B cell (primary cell): ENCODE data around the gene WDR7.

Experiments used
- EZH2 ChIP-seq: IDR thresholded peaks from 2 replicates; pipeline ENCODE4 v1.6.1; 2012; ENCODE audit warnings: borderline replicate concordance, low read depth, mild to moderate bottlenecking, moderate library complexity, low read length; ENCODE audit not compliant: insufficient read depth, poor library complexity, severe bottlenecking
- TF ChIP-seq, protein P1 (sequence below): fragments of 200-600 bp; IDR thresholded peaks from one replicate; pipeline ENCODE4 v1.8.0; 2022; ENCODE audit warnings: antibody characterized with exemption, mild to moderate bottlenecking

DNA sequence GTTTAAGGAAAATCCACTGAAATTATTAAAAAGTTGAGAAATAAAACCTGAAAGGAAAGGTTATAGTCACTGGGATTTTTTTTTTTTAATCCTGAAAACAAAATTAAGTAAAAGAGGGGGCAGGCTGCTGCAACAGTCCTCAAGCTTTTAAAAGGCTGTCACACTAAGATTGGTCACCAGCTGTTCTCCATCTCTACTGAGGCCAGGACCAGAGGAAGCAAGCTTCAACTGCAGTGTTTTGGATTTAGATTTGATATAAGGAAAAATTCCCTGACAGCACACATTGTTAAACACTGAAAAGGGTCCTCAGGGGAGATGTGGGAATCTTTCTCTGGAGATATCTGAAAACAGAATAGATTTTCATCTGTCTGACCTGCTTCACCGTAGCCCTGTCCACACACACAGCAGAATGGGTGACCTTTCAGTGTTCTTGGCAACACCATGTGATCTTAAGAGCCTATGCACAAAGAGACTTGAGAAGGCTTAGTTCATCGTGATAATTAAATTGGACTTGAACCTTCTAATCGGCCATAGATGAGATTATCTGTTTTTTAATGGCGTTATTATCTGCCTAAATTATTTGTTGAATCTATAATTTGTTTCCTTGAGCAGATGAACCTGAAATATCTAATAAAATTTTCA, 363.7 kb downstream of the WDR7 start:
- TF ChIP-seq, protein P1, sequence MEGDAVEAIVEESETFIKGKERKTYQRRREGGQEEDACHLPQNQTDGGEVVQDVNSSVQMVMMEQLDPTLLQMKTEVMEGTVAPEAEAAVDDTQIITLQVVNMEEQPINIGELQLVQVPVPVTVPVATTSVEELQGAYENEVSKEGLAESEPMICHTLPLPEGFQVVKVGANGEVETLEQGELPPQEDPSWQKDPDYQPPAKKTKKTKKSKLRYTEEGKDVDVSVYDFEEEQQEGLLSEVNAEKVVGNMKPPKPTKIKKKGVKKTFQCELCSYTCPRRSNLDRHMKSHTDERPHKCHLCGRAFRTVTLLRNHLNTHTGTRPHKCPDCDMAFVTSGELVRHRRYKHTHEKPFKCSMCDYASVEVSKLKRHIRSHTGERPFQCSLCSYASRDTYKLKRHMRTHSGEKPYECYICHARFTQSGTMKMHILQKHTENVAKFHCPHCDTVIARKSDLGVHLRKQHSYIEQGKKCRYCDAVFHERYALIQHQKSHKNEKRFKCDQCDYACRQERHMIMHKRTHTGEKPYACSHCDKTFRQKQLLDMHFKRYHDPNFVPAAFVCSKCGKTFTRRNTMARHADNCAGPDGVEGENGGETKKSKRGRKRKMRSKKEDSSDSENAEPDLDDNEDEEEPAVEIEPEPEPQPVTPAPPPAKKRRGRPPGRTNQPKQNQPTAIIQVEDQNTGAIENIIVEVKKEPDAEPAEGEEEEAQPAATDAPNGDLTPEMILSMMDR, result no peak
- no peak for TF ChIP-seq EZH2
